GM18868 (cell line): ENCODE results near the gene ITPR2.
"Not testable (repeated sequence)": the region's sequence is repeated elsewhere in the genome, so short reads cannot be mapped to it uniquely, and the experiment has no call there.

ENCODE experiments used
- ATAC-seq: cut with Tn5 transposase; IDR thresholded peaks from one replicate; pipeline ENCODE4 v1.9.1; 2021; ENCODE audit warnings: mild to moderate bottlenecking, moderate library complexity; ENCODE audit not compliant: unreplicated experiment

The ITPR2 gene

GRCh38 chr12:26636710-26637328 is 196.2 kb downstream of the ITPR2 start:
- ATAC-seq, result no peak

- no peak for ATAC-seq
Measured at GRCh38 chr12:26633591-26634210, 199.3 kb downstream of the ITPR2 start.

GRCh38 chr12:26632756-26633155 is 200.2 kb downstream of the ITPR2 start:
- no peak for ATAC-seq

GRCh38 chr12:26631846-26632245 is 201.1 kb downstream of the ITPR2 start:
- no peak for ATAC-seq

- ATAC-seq, result no peak
Measured at GRCh38 chr12:26630546-26631027, 202.4 kb downstream of the ITPR2 start.

- no peak for ATAC-seq
Measured at GRCh38 chr12:26629864-26630263, 203.1 kb downstream of the ITPR2 start.

GRCh38 chr12:26628234-26628633 is 204.8 kb downstream of the ITPR2 start:
- no peak for ATAC-seq

- ATAC-seq, result no peak
Measured at GRCh38 chr12:26627335-26627734, 205.7 kb downstream of the ITPR2 start.

GRCh38 chr12:26623136-26623535 is 209.9 kb downstream of the ITPR2 start:
- ATAC-seq, result no peak

GRCh38 chr12:26622601-26623000 is 210.4 kb downstream of the ITPR2 start:
- no peak for ATAC-seq

GRCh38 chr12:26621932-26622331 is 211.1 kb downstream of the ITPR2 start:
- no peak for ATAC-seq

GRCh38 chr12:26620907-26621306 is 212.1 kb downstream of the ITPR2 start:
- ATAC-seq, result no peak

- no peak for ATAC-seq
Measured at GRCh38 chr12:26617513-26617912, 215.5 kb downstream of the ITPR2 start.

GRCh38 chr12:26614011-26614616 is 218.9 kb downstream of the ITPR2 start:
- no peak for ATAC-seq

- ATAC-seq, result no peak
Measured at GRCh38 chr12:26612203-26612602, 220.8 kb downstream of the ITPR2 start.

- ATAC-seq, result no peak
Measured at GRCh38 chr12:26611598-26611997, 221.4 kb downstream of the ITPR2 start.

GRCh38 chr12:26610774-26611173 is 222.2 kb downstream of the ITPR2 start:
- no peak for ATAC-seq

- ATAC-seq, result no peak
Measured at GRCh38 chr12:26609986-26610385, 223.0 kb downstream of the ITPR2 start.

GRCh38 chr12:26608706-26609105 is 224.3 kb downstream of the ITPR2 start:
- ATAC-seq, result no peak

- ATAC-seq, result no peak
Measured at GRCh38 chr12:26608273-26608672, 224.7 kb downstream of the ITPR2 start.

GRCh38 chr12:26606911-26607310 is 226.1 kb downstream of the ITPR2 start:
- ATAC-seq, result no peak

GRCh38 chr12:26604813-26605212 is 228.2 kb downstream of the ITPR2 start:
- not testable (repeated sequence) for ATAC-seq
